Measurements from ENCODE around the gene SYT8.

DNA sequence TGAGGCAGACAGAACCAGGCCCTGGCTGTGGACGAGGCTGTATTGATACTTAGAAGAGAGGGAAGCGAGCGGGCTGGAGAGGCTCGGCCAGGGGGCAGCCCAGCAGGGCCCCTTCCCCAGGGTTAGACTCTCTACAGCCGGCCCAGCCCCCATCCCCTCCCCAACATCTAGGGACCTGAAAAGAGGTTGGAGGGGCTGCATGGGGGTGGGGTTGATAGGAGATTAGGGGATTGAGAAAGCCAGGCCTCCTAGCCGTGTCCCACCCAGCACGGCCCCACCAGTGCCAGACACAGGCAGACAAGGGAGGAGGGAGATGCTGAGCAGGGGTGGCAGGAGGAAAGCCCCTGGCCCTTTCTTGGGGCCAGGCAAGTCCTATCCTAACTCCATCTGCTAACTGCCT, 23.8 kb downstream of the SYT8 start:
- TF ChIP-seq, protein P1, sequence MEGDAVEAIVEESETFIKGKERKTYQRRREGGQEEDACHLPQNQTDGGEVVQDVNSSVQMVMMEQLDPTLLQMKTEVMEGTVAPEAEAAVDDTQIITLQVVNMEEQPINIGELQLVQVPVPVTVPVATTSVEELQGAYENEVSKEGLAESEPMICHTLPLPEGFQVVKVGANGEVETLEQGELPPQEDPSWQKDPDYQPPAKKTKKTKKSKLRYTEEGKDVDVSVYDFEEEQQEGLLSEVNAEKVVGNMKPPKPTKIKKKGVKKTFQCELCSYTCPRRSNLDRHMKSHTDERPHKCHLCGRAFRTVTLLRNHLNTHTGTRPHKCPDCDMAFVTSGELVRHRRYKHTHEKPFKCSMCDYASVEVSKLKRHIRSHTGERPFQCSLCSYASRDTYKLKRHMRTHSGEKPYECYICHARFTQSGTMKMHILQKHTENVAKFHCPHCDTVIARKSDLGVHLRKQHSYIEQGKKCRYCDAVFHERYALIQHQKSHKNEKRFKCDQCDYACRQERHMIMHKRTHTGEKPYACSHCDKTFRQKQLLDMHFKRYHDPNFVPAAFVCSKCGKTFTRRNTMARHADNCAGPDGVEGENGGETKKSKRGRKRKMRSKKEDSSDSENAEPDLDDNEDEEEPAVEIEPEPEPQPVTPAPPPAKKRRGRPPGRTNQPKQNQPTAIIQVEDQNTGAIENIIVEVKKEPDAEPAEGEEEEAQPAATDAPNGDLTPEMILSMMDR (IDR thresholded peaks at IDR 0.05): no peak
- TF ChIP-seq POLR2A (IDR thresholded peaks at IDR 0.05; ENCODE audit: low read depth): no peak
